Measurements from ENCODE around the gene DAND5. TPM values are rescaled to one million over a fixed set of nuclear protein-coding genes. Genes with fewer than 3 reads are reported as not detected.
"Not testable (repeated sequence)": the region's sequence is repeated elsewhere in the genome, so short reads cannot be mapped to it uniquely, and the experiment has no call there.

Gene DAND5
- total RNA-seq, 1 experiment from 2014 or later = not detected

DNA sequence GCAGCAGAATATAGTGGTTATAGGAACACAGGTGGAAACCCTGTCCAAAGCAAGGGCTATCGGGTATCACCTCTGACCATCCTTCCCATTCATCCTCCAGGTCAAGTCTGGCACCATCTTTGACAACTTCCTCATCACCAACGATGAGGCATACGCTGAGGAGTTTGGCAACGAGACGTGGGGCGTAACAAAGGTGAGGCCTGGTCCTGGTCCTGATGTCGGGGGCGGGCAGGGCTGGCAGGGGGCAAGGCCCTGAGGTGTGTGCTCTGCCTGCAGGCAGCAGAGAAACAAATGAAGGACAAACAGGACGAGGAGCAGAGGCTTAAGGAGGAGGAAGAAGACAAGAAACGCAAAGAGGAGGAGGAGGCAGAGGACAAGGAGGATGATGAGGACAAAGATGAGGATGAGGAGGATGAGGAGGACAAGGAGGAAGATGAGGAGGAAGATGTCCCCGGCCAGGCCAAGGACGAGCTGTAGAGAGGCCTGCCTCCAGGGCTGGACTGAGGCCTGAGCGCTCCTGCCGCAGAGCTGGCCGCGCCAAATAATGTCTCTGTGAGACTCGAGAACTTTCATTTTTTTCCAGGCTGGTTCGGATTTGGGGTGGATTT, 25.8 kb upstream of the DAND5 start:
- no peak for DNase-seq (ENCODE audit: low read depth, low spot score)
- in situ Hi-C loops (cut with HindIII; ENCODE audit: low pct_unique_long_range_greater_than_20kb, low sequenced_read_pairs) = no loop called here

DNA sequence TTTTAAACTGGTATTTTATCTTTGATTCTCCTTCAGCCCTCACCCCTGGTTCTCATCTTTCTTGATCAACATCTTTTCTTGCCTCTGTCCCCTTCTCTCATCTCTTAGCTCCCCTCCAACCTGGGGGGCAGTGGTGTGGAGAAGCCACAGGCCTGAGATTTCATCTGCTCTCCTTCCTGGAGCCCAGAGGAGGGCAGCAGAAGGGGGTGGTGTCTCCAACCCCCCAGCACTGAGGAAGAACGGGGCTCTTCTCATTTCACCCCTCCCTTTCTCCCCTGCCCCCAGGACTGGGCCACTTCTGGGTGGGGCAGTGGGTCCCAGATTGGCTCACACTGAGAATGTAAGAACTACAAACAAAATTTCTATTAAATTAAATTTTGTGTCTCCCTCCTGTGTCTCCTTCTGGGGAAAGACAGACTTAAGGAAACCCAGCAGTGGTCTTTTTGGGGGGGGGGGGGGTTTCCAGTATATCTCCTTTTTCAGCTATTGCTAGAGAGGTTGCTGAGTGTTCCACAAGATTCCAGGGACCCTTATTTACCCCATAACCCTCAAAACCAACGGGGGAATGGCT, 25.2 kb upstream of the DAND5 start:
- no peak for DNase-seq (ENCODE audit: low read depth, low spot score)
- in situ Hi-C loops (cut with HindIII; ENCODE audit: low pct_unique_long_range_greater_than_20kb, low sequenced_read_pairs) = no loop called here

DNA sequence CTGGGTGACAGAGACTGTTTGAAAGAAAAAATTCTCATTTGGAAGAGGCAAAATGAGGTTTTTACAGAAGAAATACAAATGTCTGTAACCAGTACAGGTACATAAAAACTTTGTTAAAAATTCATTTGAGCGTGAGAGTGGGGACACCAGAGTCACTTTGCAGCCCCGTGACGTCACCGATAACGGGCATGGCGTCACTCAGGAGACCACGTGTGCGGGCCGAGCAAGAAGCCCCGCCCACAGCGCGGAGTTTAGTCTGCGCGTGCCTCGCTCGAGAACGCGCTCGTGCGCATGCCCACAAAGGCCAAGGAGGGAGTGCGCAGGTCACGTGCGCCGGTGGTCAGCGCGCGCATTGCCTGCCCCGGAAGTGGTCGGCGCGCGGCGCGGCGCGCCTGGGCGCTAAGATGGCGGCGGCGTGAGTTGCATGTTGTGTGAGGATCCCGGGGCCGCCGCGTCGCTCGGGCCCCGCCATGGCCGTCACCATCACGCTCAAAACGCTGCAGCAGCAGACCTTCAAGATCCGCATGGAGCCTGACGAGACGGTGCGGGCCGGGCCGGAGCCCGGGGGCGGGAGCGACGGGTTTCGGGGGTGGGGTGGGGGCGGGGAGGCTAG, 23.8 kb upstream of the DAND5 start, which contains the start of gene RAD23A:
TSS of gene RAD23A (plus strand) at position 384 of the 613 bp plus-strand sequence. CDS start at position 471, 87 bp downstream.
- in situ Hi-C loops (cut with HindIII; ENCODE audit: low pct_unique_long_range_greater_than_20kb, low sequenced_read_pairs) = no loop called here
- peak; percentile 96 for DNase-seq (ENCODE audit: low read depth, low spot score)

DNA sequence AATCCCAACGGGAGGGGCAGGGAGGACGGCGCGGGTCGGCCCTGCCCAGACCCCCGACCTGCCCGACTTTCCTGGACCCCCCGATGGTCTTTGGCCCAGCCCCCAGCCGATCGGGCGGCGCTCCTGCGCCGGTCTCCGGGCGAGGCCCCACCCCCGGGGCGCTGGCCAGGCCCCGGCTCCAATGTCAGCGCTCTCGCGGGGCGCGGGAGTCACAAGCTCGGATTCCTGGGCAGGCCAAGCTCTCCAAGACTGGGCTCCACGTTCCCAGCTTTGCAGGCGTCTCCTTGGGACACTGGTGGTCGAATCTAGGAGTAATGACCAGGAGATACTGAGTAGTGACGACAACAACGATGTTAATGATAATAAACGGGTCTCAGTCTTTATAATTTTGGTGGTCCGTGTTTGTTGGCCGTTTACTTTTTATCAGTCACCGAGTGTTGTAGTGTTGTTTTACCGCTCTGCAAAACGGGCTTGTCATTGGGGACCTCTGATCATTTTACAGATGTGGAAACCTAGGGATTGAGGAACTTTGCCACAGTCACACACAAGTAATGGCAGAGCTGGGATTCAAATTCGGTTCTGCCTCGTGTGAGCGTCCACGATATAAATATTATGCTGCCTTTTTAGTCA, 23.2 kb upstream of the DAND5 start:
- DNase-seq (ENCODE audit: low read depth, low spot score) = peak; percentile 61
- in situ Hi-C loops (cut with HindIII; ENCODE audit: low pct_unique_long_range_greater_than_20kb, low sequenced_read_pairs) = no loop called here

DNA sequence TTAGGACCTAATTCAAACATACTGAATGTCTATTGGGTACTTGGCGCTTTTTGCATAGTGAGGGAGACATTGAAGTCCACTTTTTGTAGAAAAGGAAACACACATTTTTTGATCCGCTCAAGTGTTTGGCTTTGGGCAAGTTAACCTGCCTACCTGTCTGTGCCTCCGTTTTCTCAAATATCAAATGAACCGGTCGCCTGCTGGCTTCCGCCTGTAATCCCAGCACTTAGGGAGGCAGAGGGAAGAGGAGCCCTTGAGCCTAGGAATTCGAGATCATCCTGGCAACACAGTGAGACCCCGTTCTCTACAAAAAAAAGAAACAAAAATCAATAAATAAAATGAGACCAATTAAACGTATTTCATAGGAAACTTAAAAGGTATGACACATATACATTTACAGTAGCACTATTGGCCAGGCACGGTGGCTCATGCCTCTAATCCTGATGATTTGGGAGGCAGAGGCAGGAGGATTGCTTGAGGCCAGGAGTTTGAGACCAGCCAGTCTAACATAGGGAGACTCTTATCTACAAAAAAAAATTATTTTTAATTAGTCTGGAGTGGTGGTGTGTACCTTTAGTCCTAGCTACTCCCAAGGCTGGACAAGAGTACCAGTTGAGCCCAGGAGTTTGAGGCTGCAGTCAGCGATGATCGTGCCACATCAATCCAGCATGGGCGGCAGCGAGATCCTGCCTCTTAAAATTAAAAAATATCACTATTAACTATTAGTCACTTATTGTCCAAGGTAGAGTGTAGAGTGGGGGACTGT, 22.5 kb upstream of the DAND5 start:
- DNase-seq (ENCODE audit: low read depth, low spot score) = no peak
- in situ Hi-C loops (cut with HindIII; ENCODE audit: low pct_unique_long_range_greater_than_20kb, low sequenced_read_pairs) = no loop called here

DNA sequence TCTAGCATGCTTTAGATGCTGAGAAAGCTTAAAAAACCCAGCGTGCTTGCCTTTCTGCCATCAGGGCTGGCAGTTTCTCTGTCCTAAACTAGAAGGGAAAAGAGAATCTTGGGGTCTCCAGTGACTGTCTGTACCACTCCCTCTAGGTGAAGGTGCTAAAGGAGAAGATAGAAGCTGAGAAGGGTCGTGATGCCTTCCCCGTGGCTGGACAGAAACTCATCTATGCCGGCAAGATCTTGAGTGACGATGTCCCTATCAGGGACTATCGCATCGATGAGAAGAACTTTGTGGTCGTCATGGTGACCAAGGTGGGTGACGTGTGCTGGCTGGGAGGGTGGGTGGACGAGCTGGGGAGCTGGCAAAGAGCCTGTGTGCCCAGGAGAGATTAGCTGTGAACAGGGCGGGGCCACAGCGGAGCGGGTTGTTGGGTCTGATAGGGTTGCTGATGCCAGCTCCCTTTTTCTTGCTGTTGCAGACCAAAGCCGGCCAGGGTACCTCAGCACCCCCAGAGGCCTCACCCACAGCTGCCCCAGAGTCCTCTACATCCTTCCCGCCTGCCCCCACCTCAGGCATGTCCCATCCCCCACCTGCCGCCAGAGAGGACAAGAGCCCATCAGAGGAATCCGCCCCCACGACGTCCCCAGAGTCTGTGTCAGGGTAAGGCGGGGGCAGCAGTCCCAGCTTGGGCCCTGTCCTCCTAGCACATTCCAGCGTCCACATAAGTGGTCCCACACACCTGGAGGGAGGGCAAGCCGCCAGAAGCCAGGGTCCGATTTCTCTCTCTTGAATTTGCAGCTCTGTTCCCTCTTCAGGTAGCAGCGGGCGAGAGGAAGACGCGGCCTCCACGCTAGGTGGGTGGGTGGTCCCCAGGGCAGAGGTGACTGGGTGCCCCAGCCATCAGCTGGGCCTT, 21.4 kb upstream of the DAND5 start:
- no peak for DNase-seq (ENCODE audit: low read depth, low spot score)
- in situ Hi-C loops (cut with HindIII; ENCODE audit: low pct_unique_long_range_greater_than_20kb, low sequenced_read_pairs) = no loop called here

DNA sequence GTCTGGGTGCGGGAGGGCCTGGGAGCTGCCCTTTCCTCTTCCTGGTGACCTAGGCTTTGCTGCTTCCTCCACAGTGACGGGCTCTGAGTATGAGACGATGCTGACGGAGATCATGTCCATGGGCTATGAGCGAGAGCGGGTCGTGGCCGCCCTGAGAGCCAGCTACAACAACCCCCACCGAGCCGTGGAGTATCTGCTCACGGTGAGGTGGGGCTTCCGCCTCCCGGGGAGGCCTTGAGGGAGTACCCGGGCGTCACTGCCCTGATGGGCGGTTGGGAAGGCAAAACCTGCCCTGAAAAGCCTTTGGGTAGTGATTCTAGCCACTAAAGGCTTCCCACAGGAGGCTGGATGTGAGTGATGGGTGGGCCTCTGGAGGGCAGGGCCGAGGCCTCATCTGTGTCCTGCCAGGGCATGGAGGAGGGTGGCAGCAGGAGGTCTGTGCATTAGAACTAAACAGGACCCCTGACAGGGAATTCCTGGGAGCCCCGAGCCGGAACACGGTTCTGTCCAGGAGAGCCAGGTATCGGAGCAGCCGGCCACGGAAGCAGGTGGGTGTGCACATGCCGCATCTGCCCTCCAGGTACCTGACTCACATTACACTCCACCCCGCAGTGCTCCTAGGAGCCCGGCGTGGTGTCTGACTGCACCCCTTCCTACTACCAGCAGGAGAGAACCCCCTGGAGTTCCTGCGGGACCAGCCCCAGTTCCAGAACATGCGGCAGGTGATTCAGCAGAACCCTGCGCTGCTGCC, 20.6 kb upstream of the DAND5 start:
- no peak for DNase-seq (ENCODE audit: low read depth, low spot score)
- in situ Hi-C loops (cut with HindIII; ENCODE audit: low pct_unique_long_range_greater_than_20kb, low sequenced_read_pairs) = no loop called here

DNA sequence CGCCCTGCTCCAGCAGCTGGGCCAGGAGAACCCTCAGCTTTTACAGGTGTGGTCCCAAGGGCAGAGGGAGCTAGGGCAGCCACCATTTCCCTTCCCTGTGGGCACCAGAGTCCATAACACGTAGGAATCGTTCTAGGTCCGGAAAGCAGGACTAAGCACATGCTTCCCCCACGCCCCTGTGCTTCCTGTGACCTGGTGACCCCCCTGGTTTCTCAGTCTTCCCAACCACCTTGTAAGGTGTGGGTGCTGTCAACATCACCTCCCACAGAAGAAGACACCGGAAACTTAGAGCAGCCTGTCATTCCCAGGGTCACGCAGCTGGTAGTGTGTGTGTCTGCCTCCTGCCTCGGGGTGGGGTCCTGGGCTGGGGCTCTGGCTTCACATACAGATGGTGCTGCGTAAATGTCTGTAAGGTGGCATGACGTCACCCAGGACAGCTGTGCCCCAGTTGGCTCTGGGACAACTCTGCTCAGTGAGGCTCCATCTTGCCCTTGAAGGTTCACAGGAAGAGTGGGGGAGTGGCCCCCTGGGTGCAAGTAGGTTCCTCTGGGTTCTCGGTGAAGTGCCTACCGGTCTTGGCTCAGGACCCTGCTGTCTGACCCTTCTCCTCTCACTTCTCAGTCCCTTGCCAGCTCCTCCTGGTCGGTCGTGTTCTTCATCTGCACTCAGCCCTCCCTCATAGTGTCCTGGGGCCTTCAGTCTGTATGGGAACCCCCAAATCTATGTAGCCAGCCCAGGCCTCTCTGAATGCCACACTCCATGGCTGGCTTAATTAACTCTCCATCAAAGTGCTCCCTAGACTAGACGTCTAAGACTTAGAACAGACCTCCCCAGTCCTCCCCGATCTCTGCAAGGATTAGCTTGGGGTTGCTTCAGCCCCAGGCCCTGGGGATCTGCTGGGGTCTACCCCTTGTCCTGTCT, 19.8 kb upstream of the DAND5 start:
- in situ Hi-C loops (cut with HindIII; ENCODE audit: low pct_unique_long_range_greater_than_20kb, low sequenced_read_pairs) = no loop called here
- no peak for DNase-seq (ENCODE audit: low read depth, low spot score)

DNA sequence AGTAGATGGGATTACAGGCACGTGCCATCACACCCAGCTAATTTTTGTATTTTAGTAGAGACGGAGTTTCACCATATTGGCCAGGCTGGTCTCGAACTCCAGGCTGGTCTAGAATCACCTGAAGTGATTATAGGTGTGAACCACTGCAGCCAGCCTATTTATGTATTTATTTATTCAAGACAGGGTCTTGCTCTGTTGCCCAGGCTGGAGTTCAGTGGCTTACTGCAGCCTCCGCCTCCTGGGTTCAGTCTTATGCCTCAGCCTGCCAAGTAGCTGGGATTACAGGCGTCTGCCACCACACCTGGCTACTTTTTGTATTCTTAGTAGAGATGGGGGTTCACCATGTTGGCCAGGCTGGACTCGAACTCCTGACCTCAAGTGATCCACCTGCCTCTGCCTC, 17.3 kb upstream of the DAND5 start:
- in situ Hi-C loops (cut with HindIII; ENCODE audit: low pct_unique_long_range_greater_than_20kb, low sequenced_read_pairs); DNase-seq (ENCODE audit: low read depth, low spot score): not testable (repeated sequence)

DNA sequence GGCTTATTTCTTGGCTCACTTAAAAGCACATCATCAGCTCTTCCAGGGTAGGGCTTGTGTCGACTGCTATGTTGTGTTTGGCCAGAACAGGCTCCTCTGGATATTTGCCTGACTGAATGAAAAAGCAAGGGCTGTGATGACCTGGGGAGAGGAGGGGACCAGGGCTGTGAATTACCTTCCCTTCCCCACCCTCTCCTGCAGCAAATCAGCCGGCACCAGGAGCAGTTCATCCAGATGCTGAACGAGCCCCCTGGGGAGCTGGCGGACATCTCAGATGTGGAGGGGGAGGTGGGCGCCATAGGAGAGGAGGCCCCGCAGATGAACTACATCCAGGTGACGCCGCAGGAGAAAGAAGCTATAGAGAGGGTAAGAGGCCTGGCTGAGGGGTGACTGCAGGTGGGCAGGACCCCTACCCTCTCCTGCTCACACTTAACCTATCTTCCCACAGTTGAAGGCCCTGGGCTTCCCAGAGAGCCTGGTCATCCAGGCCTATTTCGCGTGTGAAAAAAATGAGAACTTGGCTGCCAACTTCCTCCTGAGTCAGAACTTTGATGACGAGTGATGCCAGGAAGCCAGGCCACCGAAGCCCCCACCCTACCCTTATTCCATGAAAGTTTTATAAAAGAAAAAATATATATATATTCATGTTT, 16.8 kb upstream of the DAND5 start:
- DNase-seq (ENCODE audit: low read depth, low spot score) = no peak
- in situ Hi-C loops (cut with HindIII; ENCODE audit: low pct_unique_long_range_greater_than_20kb, low sequenced_read_pairs) = no loop called here

DNA sequence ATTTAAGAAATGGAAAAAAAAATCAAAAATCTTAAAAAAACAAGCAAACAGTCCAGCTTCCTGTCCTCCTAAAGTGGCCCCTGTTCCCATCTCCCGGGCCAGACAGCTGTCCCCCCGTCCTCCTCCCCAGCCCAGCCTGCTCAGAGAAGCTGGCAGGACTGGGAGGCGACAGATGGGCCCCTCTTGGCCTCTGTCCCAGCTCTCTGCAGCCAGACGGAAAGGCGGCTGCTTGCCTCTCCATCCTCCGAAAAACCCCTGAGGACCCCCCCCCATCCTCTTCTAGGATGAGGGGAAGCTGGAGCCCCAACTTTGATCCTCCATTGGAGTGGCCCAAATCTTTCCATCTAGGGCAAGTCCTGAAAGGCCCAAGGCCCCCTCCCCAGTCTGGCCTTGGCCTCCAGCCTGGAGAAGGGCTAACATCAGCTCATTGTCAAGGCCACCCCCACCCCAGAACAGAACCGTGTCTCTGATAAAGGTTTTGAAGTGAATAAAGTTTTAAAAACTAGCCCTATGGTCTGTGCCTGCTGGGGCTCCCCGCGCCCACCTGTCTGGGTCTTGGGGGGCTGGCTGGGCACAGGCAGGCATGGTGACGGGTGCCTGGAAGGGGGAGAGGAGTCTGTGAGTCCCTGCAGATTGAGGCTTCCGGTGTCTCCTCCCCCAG, 16.1 kb upstream of the DAND5 start:
- DNase-seq (ENCODE audit: low read depth, low spot score) = no peak
- in situ Hi-C loops (cut with HindIII; ENCODE audit: low pct_unique_long_range_greater_than_20kb, low sequenced_read_pairs) = no loop called here

DNA sequence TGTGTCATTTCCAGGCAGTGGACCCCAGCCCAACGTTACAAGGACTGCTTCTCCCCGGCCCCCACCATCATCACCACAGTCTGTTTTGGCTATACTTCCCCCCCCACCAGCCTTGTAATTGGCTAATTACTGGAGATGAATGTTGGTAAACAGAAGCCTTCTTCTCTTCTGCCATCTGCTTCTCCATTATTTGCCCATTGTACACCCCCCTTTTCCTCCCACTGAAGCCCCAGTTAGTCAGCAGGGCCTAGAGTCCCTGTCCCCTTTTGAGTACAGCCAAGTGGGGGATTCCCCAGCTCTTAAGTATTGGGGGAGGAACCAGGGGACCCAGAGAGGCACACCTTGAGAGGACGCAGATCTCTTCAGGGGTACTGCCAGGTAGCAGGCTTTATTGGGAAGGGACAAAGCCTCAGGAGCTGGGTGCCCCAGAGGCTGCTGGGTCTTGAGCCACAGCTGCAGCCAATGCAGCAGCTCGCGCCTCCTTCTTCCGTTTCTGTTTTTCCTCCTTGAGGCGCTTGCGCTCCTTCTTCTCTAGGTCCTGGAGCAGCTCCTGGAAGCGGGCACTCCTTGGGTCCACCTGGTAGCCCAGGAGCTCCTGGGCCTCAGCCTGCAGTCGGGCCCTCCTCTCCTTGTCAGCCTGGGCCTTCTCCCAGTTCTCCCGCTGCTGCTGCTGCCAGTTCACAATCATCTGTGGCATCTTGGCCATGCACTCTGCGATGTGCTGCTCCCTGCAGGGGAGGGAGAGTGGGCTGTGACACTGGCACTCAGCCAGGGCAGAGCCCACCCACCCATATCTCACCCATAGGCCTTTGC, 15.4 kb upstream of the DAND5 start:
- DNase-seq (ENCODE audit: low read depth, low spot score) = no peak
- in situ Hi-C loops (cut with HindIII; ENCODE audit: low pct_unique_long_range_greater_than_20kb, low sequenced_read_pairs) = no loop called here

DNA sequence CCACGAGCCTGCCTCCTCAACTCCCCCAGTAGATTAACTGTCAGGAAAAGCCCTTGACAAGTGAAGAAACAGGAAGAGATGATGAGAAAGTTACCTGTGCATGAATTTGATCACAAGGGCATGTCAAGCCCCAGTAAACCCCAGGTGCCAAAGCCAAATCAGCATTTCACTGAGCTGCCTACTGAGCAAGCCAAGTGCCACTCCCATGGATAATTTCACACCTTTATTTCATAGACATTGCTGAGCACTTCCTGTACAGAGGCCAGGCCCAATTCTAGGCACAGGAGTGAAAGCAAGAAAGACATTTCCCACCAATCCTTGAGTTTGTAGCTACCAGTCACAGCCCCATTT, 14.8 kb upstream of the DAND5 start:
- in situ Hi-C loops (cut with HindIII; ENCODE audit: low pct_unique_long_range_greater_than_20kb, low sequenced_read_pairs) = no loop called here
- no peak for DNase-seq (ENCODE audit: low read depth, low spot score)

DNA sequence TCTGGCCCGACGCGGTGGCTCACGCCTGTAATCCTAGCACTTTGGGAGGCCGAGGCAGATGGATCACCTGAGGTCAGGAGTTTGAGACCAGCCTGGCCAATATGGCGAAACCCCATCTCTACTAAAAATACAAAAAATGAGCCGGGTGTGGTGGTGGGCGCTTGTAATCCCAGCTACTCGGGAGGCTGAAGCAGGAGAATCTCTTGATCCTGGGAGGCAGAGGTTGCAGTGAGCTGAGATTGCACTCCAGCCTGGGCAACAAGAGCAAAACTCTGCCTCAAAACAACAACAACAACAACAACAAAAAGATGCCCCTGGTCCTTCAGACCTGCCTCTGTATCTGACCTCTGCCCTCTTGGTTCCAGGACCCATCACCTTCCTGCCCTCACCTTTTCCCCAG, 13.8 kb upstream of the DAND5 start:
- in situ Hi-C loops (cut with HindIII; ENCODE audit: low pct_unique_long_range_greater_than_20kb, low sequenced_read_pairs) = not testable (repeated sequence)

More for the DNA sequence above, 13.8 kb upstream of the DAND5 start:
- DNase-seq (ENCODE audit: low read depth, low spot score) = not testable (repeated sequence)
